Glomerular visceral epithelial cell (primary cell): Measurements from ENCODE around the gene NDUFAB1.
"Not testable (repeated sequence)": the region's sequence is repeated elsewhere in the genome, so short reads cannot be mapped to it uniquely, and the experiment has no call there.

Experiments
- DNase-seq: peaks from one replicate; pipeline ENCODE4 v3.0.0-alpha.2; 2016; ENCODE audit errors: extremely low spot score

NDUFAB1 gene

DNA sequence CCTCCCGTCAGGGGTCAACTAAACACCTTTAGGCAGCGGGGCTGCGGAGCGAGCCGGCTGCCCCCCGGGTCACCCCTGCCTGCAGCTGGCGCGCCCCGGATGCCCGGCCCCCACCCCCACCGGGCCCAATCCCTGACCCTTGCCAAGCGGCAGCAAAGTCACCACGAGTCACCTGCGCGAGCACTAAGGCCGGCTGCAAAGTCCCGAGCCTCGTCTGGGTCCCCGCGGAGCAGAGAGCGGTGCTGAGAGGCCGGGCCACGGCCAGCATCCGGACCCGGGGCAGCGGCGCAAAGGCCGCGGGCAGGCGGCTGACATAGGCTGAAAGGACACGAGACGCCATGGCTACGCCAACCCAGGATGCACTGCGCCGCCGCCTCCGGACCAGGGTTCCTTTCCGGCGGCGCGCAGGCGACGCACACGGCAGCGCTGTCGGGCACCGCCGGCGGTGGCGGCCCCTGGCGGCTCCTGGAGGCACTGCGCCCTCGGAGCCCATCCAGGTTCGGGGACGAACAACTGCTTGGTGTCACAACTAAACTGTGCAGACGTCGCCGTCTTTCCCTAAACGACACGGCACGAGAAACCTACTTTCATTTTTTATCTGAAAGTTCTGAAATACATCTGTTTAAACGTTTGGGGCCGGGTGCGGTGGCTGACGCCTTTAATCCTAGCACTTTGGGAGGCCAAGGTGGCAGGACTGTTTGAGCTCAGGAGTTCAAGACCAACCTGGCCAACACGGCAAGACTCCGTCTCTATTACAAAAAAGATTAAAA is at the start of gene NDUFAB1:
TSS of gene NDUFAB1 (minus strand) at position 366 of the 770 bp plus-strand sequence. CDS start at position 340, 26 bp downstream.
- DNase-seq, result peak; percentile 84

GRCh38 chr16:23642246-23642774 is 46.2 kb upstream of the NDUFAB1 start:
- DNase-seq, result no peak

DNA sequence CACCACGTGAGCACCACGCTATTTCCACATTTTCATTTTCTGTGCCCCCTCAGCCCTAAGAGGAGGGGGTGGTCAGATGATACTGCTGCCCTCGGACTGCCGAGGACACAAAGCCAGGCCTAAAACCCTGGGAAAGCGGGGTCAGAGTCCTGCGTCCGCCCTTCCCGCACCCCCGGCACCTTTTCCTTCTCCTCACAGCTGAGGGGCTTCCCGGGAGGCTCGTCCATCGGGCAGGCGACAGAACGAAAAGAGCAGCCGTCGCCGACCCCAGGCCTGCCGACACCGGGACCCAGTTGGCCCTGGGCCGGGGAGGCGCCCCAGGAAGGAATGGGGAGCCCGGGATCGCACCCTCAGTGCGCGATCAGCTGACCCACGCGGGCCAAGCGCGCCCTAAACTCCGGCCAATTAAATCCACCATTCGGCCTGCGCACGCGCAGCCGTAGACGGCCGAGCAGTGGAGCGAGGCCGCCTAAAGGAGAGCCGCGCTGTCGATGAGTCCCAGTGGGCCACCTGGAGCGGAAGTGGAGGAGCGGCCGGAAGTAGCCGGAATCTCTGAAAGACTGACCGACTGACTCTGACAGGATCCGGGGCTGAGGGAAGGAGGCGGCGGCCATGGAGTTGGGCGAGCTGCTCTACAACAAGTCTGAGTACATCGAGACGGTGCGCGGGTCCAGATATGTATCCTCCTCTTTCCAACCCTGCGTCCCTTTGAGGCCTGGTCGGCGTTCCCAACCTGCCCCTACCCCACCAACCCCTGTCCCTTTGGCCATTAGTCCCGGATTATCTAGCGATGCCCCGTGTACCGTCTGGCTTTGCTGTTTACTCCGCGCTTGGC is 45.0 kb upstream of the NDUFAB1 start, which contains the start of the genes DCTN5 and PALB2:
TSS of gene DCTN5 (plus strand) at position 536 of the 835 bp plus-strand sequence. CDS start at position 613, 77 bp downstream.
TSS of gene PALB2 (minus strand) at position 380 of the 835 bp plus-strand sequence. CDS start at position 227, 153 bp downstream.
- DNase-seq, result peak; percentile 91

- peak; percentile 2 for DNase-seq
These were observed 44.5 kb upstream of the NDUFAB1 start for GRCh38 chr16:23640615-23640930.

GRCh38 chr16:23635958-23636357 is 39.8 kb upstream of the NDUFAB1 start:
- DNase-seq, result no peak

GRCh38 chr16:23634461-23635036 is 38.4 kb upstream of the NDUFAB1 start:
- no peak for DNase-seq

DNA sequence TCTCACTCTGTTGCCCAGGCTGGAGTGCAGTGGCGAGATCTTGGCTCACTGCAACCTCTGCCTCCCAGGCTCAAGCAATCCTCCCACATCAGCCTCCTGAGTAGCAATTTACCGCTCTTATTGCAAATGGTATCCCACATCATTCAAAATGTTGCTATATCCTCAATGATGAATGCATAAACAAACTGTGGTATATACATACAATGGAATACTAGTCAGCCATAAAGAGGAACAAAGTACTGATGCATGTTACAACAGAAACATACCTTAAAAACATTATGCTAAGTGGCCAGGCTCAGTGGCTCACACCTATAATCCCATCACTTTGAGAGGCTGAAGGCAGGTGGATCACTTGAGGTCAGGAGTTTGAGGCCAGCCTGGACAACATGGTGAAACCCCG is 35.8 kb upstream of the NDUFAB1 start:
- not testable (repeated sequence) for DNase-seq

DNA sequence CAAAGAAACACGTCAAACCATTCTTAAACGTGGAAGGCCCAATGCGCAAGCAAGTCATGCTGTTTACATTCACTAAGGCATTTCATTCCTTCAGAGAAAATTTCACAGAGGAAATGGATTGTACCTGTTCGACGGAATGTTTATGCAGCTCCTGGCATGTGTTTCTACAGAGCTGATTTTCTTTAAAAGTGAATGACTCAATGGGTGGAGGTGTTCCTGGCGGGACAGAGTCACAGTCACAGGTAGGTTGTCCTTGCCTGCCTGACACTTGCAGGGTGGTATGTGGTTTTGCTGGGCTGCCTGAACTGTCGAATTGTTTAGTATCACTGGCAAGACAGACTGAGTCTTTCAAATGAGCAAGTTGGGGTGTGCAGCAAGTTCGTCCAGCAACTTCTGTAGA is 33.4 kb upstream of the NDUFAB1 start:
- DNase-seq, result no peak

- DNase-seq, result no peak
These were observed 28.0 kb upstream of the NDUFAB1 start for GRCh38 chr16:23624092-23624491.

- no peak for DNase-seq
These were observed 19.7 kb upstream of the NDUFAB1 start for GRCh38 chr16:23615805-23616204.

- no peak for DNase-seq
These were observed 15.8 kb upstream of the NDUFAB1 start for GRCh38 chr16:23611936-23612335.

DNA sequence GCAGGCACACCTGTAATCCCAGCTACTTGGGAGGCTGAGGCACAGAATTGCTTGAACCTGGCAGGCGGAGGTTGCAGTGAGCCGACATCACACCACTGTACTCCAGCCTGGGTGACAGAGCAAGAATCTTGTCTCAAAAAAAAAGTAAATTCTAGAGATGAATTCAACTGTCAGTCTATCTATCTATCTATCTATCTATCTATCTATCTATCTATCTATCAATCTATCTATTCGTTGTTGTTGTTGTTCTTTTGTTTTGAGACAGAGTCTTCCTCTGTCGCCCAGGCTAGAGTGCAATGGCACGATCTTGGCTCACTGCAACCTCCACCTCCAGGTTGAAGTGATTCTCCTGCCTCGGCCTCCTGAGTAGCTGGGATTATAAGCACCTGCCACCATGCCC is 14.8 kb upstream of the NDUFAB1 start:
- DNase-seq, result not testable (repeated sequence)

DNA sequence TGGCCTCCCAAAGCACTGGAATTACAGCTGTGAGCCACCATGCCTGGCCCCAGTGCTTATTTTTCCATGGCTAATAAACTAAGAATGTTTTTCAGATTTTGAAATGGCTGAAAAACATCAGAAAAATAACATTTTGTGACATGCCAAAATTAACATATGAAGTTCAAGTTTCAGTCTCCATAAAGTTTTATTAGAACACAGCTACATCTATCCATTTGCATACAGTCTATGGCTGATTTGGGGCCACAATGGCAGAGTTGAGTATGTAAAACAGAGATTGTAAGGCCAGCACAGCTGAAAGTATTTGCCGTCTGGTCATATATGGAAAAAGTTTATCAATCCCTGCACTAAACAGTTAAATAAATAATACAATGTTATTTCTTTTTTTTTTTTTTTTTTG is 13.8 kb upstream of the NDUFAB1 start:
- DNase-seq, result no peak

- DNase-seq, result peak; percentile 43
These were observed 12.1 kb upstream of the NDUFAB1 start for GRCh38 chr16:23608194-23608593.

DNA sequence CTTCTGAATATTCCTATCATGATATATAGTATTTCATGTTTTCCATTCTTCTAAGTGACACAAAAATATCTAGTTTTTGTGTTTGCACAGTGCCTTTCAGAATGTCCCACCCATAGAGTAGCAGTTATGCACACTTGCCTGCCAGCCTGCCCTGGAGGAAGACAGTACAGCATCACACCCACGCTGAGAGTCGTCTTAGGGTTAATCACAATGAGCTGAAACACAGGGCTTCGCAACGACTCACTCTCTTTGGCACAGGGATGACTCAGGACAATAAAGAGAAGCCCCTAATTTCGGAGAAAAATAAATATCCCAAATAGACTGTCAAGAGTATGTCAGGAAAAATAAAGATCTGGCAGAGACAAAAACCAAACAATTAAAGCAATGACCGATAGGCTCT is 11.6 kb upstream of the NDUFAB1 start:
- peak; percentile 1 for DNase-seq

DNA sequence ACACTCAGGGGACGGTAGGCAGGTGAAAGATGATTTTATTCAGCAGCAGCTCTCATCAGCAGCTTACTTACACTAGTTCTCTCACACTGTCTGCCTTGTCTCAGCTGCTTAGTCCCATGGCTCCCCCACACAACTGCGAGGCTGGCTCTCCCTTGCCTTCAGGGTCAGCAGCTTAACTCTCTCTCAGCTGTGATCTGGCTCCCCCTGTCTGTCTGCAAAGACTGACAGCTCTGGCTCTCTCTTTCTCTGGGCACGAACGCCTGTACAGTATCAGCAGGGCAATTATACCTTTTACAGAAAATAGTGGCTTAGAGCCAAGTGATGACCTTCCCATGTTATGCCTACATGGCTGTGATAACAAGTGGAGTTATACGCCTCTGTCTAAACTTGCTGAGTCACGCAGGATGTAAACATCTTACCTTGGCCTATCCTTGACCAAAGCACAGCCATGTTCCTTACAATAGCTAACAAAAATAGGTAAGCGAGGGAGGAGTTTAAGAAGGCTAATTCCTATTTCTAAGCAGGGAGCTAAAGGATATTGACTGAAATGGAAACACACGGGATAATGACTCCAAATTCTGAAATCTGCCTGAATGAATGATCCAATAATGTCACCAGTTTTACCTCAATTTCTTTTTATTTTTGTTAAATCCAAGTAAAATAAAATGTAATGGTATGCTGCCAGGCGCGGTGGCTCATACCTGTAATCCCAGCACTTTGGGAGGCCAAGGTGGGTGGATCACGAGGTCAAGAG is 1.1 kb upstream of the NDUFAB1 start:
- DNase-seq, result peak; percentile 3

- peak; percentile 3 for DNase-seq
These were observed 718 bp downstream of the NDUFAB1 start for GRCh38 chr16:23595246-23595950.

- DNase-seq, result no peak
These were observed 1.9 kb downstream of the NDUFAB1 start for GRCh38 chr16:23594186-23594585.

- DNase-seq, result no peak
These were observed 5.9 kb downstream of the NDUFAB1 start for GRCh38 chr16:23590181-23590580.

- DNase-seq, result peak; percentile 60
These were observed 8.4 kb downstream of the NDUFAB1 start for GRCh38 chr16:23587726-23588125.
